SK-N-SH (cell line): Measurements from ENCODE around the gene BCAM.

Experiments
- CTCF ChIP-seq: fragments of 200-600 bp; sonication (generic); IDR thresholded peaks from 2 replicates; pipeline ENCODE4 v1.6.1; 2017; ENCODE audit warnings: antibody characterized with exemption, mild to moderate bottlenecking, moderate library complexity
- EP300 ChIP-seq, 2 experiments: IDR thresholded peaks; 2 replicates each; pipeline versions ENCODE4 v1.4.0 to v1.6.1; 2012; ENCODE audit warnings: borderline replicate concordance in 1 of 2, low read depth in 1 of 2, low read length in 1 of 2
- EZH2phosphoT487 ChIP-seq: fragments of 200-600 bp; sonication (generic); IDR thresholded peaks from 2 replicates; pipeline ENCODE4 v1.6.1; 2017; ENCODE audit warnings: low read depth, mixed run types, mild to moderate bottlenecking, antibody characterized with exemption, moderate library complexity, borderline replicate concordance
- FOXJ3 ChIP-seq: sonication (generic); formaldehyde crosslinking; IDR thresholded peaks from 2 replicates; pipeline ENCODE4 v1.5.1; 2020; ENCODE audit warnings: mild to moderate bottlenecking, missing genetic modification reagents
- MXI1 ChIP-seq: IDR thresholded peaks from 2 replicates; pipeline ENCODE4 v1.6.1; 2012; ENCODE audit warnings: mild to moderate bottlenecking, low read depth, low read length, improper control_type of control experiment
- POLR2AphosphoS5 ChIP-seq: IDR thresholded peaks from 2 replicates; pipeline ENCODE4 v1.6.1; 2012; ENCODE audit warnings: low read depth, low read length
- RCOR1 ChIP-seq: fragments of 150-350 bp; IDR thresholded peaks from 2 replicates; pipeline ENCODE4 v1.6.1; 2017; ENCODE audit warnings: antibody characterized with exemption, low read length
- TAF1 ChIP-seq: IDR thresholded peaks from 2 replicates; pipeline ENCODE4 v1.6.1; 2012; ENCODE audit warnings: low read depth, mild to moderate bottlenecking, low read length, moderate library complexity, borderline replicate concordance
- USF2 ChIP-seq: fragments of 150-350 bp; IDR thresholded peaks from 2 replicates; pipeline ENCODE4 v1.6.1; 2017; ENCODE audit warnings: antibody characterized with exemption, low read length, low read depth, borderline replicate concordance

GRCh38 chr19:44820648-44821609 lies 12.0 kb downstream of the BCAM start:
- no peak for TF ChIP-seq CTCF
- TF ChIP-seq POLR2AphosphoS5: no peak
- TF ChIP-seq MXI1: no peak
- TF ChIP-seq RCOR1: no peak
- no peak for TF ChIP-seq EZH2phosphoT487
- no peak for TF ChIP-seq FOXJ3
- no peak for TF ChIP-seq EP300 (IDR thresholded peaks at IDR 0.05; ENCODE audit: borderline replicate concordance in 1 of 2, low read depth in 1 of 2, low read length in 1 of 2)
- TF ChIP-seq TAF1: no peak
- no peak for TF ChIP-seq USF2
